HEK293T (cell line): ENCODE measurements around the gene PLK5.

ENCODE experiments used
- ELF4 ChIP-seq: fragments of 450-650 bp; IDR thresholded peaks from 2 replicates; pipeline ENCODE4 v1.6.1; 2017; ENCODE audit warnings: antibody characterized with exemption
- FOXK2 ChIP-seq: fragments of 450-650 bp; IDR thresholded peaks from 2 replicates; pipeline ENCODE4 v1.6.1; 2016; ENCODE audit warnings: mild to moderate bottlenecking
- PKNOX1 ChIP-seq: fragments of 450-650 bp; IDR thresholded peaks from 2 replicates; pipeline ENCODE4 v1.6.1; 2016
- SP1 ChIP-seq: fragments of 450-650 bp; IDR thresholded peaks from 2 replicates; pipeline ENCODE4 v1.6.1; 2017
- SUZ12 ChIP-seq: fragments of 450-650 bp; IDR thresholded peaks from 2 replicates; pipeline ENCODE4 v1.6.1; 2016; ENCODE audit warnings: mild to moderate bottlenecking
- TARDBP ChIP-seq: fragments of 450-650 bp; IDR thresholded peaks from 2 replicates; pipeline ENCODE4 v1.6.1; 2016

GRCh38 chr19:1491849-1492170 is 32.1 kb upstream of the PLK5 start:
- TF ChIP-seq SUZ12 (no peak), ELF4 (no peak), FOXK2 (no peak), PKNOX1 (no peak), SP1 (no peak), TARDBP (no peak)
